GM19239 (cell line): ENCODE measurements around the gene ROBO1.

ENCODE experiments used
- DNase-seq: peaks from one replicate; pipeline ENCODE4 v3.0.0; 2011; ENCODE audit warnings: low spot score; ENCODE audit not compliant: insufficient read length
- FAIRE-seq: peaks from 2 replicates; lab custom pipeline; 2011; peaks lifted over from hg19 to GRCh38; lab: Jason Lieb, UNC

The ROBO1 gene

DNA sequence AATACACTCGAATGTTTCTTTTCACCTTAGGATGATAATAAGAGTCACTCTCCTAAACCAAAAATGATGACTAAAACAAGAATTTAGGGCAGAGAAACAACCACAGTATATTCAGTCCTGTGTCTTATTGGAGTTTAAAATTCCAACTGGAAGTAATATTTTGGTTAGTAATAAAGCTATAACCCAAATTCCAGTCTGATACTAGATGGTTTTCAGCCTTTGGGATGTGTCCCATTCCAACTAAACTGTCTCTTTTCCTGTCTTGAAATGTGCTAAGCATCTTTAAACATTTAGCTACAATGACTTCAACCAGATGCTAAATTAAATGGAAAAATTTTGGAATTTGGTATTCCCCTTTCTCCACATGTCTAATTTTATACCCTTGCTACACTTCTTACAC, 510.0 kb downstream of the ROBO1 start:
- DNase-seq (no peak), FAIRE-seq (no peak)

- no peak for DNase-seq
- FAIRE-seq: no peak
Observed at GRCh38 chr3:79255702-79256101, 512.1 kb downstream of the ROBO1 start.

GRCh38 chr3:79255292-79255691, 512.5 kb downstream of the ROBO1 start:
- DNase-seq (no peak), FAIRE-seq (no peak)

GRCh38 chr3:79253704-79254103, 514.1 kb downstream of the ROBO1 start:
- DNase-seq: no peak
- FAIRE-seq: no peak

DNA sequence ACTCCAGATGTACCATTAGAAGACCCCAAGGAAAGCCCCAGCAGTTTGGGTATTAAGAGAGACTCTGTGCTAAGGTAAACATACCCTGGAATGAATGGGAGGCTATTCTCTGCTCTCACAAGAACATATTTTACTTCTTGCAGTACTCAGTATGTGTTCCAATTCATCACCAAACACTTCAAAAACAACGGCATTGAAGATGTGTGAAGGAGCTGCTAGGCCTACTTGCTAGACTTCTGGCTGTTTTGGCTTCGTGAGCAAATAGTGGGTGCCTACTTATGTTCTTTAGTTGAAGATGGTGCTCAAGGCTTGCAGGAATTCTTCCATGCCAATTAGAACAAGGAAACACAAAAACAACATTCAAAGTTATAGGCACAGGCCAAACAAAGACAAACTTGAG, 514.5 kb downstream of the ROBO1 start:
- FAIRE-seq (no peak), DNase-seq (no peak)

DNA sequence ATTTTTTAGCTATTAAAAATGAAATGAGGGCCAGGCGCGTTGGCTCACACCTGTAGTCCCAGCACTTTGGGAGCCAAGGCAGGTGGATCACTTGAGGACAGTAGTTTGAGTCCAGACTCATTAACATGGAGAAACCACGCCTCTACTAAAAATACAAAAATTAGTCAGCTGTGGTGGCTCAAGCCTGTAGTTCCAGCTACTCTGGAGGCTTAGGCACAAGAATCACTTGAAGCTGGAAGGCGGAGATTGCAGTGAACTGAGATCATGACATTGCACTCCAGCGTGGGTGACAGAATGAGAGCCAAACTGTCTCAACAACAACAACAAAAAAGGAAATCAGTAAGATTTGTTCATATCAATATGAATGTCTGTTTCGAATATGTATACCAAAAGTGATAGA, 517.1 kb downstream of the ROBO1 start:
- no peak for DNase-seq
- FAIRE-seq: no peak

GRCh38 chr3:79249701-79250100, 518.1 kb downstream of the ROBO1 start:
- DNase-seq (no peak), FAIRE-seq (no peak)

- FAIRE-seq: no peak
- DNase-seq: no peak
Observed at GRCh38 chr3:79247725-79248043, 520.1 kb downstream of the ROBO1 start.

GRCh38 chr3:79246875-79247724, 520.7 kb downstream of the ROBO1 start:
- DNase-seq (no peak), FAIRE-seq (no peak)

DNA sequence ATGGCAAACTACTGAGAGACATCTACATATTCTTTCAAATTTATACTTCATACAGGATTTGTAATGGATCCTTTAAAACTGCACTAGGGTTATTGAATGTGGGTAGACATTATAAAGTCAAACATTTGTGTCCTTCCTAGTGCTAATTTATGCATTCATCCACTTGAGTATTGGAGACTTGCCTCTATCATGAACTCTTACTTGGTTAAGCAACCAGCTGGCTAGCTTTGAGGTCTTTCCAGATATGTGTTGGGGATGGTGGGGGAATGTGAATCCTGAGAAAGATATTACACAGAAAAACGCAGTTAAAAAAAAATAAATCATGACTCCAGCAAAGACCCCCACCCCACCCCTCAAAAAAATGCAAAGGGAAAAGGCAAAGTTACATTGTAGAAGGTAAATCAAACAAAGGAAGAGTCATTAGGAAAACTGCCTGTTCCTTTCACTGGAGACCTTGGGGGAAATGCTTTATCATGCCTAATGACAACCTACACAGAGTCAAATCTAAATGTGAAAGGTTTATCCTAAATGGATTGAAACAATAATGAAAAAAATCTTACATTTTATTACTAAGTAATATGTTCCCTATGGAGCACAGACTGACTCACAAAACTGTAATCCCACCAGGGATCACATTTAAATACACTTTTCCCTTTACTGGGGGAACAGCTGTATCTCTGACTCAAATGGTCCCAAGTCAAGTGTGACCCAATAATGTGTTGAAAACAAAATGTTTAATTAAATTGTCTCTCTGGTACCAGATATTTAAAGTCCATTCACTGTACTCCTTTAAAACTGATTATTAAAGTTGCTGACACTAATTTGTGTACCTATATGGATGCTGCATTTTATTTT, 522.3 kb downstream of the ROBO1 start:
- FAIRE-seq (no peak), DNase-seq (no peak)

DNA sequence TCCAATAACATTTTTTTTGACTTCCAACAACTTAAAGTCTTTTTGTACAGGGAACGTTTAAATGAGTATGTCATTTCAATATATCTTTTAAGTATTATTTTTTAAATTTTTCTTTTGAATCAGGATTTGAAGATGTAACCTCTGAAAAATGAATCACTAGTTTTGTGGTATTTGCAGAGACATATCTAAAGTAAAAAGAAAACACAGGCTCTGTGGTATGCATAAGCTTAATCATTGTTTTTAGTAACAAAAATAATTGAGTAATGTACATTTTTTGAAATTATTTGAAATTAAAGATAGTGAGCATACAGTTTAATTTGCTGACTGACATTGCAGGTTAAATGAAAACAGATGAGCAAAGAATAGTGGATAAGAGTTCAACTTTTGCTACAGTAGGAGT, 531.3 kb downstream of the ROBO1 start:
- DNase-seq (no peak), FAIRE-seq (no peak)

DNA sequence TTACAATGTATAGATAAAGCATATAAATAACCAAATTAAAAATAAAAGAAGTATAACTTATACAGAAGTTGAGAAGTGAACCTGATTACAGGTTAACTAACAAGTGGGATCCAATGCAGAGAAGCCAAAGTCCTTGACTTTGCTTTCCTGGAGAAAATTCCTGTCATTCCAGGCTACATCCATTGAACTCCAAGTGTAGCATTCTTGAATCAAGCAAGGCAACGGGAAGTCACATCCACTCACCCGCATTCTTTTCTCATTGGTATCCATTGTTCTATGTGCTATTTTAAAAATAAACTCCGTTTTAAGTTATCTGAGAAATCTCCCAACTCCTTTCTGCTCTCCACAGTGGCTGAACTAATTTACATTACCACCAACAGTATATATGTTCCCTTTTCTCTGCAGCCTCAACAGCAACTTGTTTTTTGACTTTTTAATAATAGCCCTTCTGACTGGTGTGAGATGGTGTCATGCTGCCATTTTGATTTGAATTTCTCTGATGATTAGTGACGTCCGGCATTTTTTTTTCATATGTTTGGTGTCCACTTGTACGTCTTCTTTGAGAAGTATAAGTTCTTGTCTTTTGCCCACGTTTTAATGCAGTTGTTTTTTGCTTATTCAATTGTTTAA, 534.3 kb downstream of the ROBO1 start:
- FAIRE-seq (no peak), DNase-seq (no peak)

GRCh38 chr3:79230266-79230665, 537.5 kb downstream of the ROBO1 start:
- DNase-seq: no peak
- no peak for FAIRE-seq

GRCh38 chr3:79217096-79217495, 550.7 kb downstream of the ROBO1 start:
- no peak for DNase-seq
- no peak for FAIRE-seq

DNA sequence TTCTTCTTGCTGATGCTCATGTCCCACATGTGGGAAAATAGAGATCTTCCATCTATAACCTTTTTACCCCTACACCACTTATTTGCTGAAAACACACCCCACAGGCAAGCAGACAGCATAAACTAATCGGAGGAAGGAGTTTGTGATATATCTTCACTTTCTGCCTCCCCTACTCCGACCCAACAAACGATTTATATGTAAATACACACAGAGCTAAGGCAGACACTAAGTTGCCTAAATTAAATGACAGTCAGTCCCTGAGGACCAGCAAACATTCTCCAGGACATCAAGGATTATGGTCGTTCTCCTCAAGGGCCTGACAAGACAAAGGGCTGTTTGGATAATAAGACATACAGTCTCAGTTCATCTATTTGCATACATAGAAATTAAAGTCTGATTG, 552.5 kb downstream of the ROBO1 start:
- no peak for DNase-seq
- FAIRE-seq: no peak

DNA sequence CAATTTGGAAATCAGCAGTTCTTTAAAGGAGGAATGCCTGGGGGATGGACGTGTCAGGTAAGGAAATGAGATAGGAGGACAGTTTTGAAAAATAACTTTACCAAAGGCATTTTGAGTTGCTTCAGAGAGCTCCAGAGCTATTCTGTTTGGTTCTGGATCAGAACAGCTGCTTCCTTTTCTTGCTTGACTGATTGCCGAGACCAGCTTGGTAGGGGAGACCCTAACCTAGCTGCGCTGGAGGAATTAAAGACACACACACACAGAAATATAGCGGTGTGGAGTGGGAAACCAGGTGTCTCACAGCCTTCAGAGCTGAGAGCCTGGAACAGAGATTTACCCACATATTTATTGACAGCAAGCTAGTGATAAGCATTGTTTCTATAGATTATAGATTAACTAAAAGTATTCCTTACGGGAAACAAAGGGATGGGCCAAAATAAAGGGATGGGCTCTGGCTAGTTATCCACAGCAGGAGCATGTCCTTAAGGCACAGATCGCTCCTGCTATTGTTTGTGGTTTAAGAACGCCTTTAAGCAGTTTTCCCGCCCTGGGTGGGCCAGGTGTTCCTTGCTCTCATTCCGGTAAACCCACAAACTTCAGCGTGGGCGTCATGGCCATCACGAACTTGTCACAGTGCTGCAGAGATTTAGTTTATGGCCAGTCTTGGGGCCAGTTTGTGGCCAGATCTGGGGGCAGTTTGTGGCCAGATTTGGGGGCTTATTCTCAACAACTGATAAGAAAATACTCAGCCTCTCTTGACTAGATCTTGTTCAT, 556.0 kb downstream of the ROBO1 start:
- FAIRE-seq (no peak), DNase-seq (no peak)

- DNase-seq (no peak), FAIRE-seq (no peak)
Observed at GRCh38 chr3:79204351-79204750, 563.4 kb downstream of the ROBO1 start.

DNA sequence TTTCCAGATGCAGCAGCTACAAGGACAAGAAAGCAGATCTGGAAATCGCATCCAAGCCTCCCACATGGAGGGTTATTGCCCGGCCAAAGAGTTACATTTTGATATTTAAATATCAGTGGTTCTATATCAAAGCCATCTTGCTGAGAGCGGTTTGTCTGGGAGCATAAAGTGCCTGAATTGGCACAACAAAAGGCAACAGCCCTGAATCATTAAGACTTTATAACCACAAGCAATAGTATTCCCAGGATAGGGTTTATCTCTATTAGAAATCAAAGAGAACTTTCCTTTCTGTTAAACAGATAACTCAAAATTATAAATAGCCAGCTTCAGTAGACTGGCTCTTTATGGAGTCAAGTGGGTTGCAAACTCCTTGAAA, 564.7 kb downstream of the ROBO1 start:
- DNase-seq (no peak), FAIRE-seq (no peak)

GRCh38 chr3:79202471-79203143, 565.2 kb downstream of the ROBO1 start:
- DNase-seq: no peak

DNA sequence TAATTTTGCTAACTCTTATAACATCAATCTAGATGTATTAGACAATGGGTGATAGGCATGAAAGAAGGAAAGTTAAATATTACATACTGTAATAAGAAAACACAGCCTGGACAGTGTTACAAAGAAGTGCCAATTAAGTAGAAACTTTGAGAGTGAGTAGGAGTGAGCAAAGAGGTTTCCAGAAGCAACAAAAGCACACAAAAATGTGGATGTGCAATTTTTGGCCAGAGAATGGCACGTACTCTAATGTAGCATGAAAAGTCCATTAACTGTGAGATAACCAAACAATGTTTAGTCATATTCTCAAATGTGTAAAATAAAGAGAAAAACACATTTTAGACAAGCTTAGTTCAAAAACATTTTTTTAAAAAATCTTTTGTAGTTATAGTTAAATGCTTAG, 567.3 kb downstream of the ROBO1 start:
- FAIRE-seq (no peak), DNase-seq (no peak)

More at GRCh38 chr3:79202471-79203143, 565.2 kb downstream of the ROBO1 start:
- no peak for FAIRE-seq
